Peyer's patch (tissue), 4 donors: ENCODE measurements around the gene CLEC4D. TPM values are rescaled to one million over a fixed set of nuclear protein-coding genes. Genes with fewer than 3 reads are reported as not detected.
"Not testable (repeated sequence)": the region's sequence is repeated elsewhere in the genome, so short reads cannot be mapped to it uniquely, and the experiment has no call there.

ENCODE experiments used
- DNase-seq, 3 donors: peaks; one replicate each; pipeline ENCODE4 v3.0.0-alpha.2; 2017 to 2019
- H3K27ac ChIP-seq, 4 donors: fragments of 200-600 bp; sonication (generic); one replicate each; pipeline ENCODE4 v1.5.1; 2016 to 2019
- H3K27me3 ChIP-seq, 2 donors: fragments of 200-600 bp; sonication (generic); one replicate each; pipeline ENCODE4 v1.5.1; 2019
- H3K36me3 ChIP-seq, 3 donors: fragments of 200-600 bp; sonication (generic); one replicate each; pipeline ENCODE4 v1.5.1; 2016 to 2019
- H3K4me1 ChIP-seq, 4 donors: fragments of 200-600 bp; sonication (generic); one replicate each; pipeline ENCODE4 v1.5.1; 2016 to 2019
- H3K4me3 ChIP-seq, 4 donors: fragments of 200-600 bp; sonication (generic); 1 replicate in 3 of 4; 2 replicates in 1 of 4; pipeline ENCODE4 v1.5.1; 2016 to 2019; ENCODE audit warnings: mild to moderate bottlenecking in 1 of 4
- H3K9me3 ChIP-seq, 4 donors: fragments of 200-600 bp; sonication (generic); one replicate each; pipeline ENCODE4 v1.5.1; 2016 to 2019; ENCODE audit warnings: mild to moderate bottlenecking in 1 of 4
- POLR2A ChIP-seq, 2 donors: fragments of 450-650 bp; IDR thresholded peaks; one replicate each; pipeline ENCODE4 v1.5.1; 2017; ENCODE audit warnings: antibody characterized with exemption in 2 of 2, mild to moderate bottlenecking in 2 of 2, moderate library complexity in 2 of 2
- total RNA-seq, 4 donors: library from RNA; depleted of rRNA; stranded (reverse); fragments of >200 nt; gene quantifications; one replicate each; pipeline ENCODE4 v1.1.0, GENCODE V29; 2016
- TF ChIP-seq, protein P1 (sequence below), 6 experiments: fragments of 450-650 bp in 4 of 6; fragments of 200-600 bp in 2 of 6; sonication (generic) in 1 of 6; IDR thresholded peaks; one replicate each; pipeline ENCODE4 v1.5.1; 2017 to 2019; ENCODE audit warnings: antibody characterized with exemption in 6 of 6, mild to moderate bottlenecking in 3 of 6, moderate library complexity in 1 of 6

The CLEC4D gene
- total RNA-seq, 4 donors from 2014 or later = not detected

DNA sequence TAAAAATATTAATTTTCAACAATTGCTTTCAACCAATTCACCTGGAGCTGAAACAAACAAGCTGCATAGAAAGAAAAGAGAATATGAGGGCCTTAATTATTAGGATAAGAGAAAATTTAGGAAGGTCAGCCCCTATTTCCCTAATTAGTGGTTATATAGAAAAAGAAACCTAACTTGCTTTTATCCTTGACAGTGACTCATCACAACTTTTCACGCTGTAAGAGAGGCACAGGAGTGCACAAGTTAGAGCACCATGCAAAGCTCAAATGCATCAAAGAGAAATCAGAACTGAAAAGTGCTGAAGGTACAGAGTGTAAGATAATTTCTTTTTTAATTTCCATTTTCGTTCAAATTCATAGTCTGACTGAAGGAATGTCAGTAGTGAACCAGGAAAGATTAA lies 4.7 kb downstream of the CLEC4D start:
- TF ChIP-seq POLR2A (IDR thresholded peaks at IDR 0.05) = no peak
- TF ChIP-seq, protein P1, sequence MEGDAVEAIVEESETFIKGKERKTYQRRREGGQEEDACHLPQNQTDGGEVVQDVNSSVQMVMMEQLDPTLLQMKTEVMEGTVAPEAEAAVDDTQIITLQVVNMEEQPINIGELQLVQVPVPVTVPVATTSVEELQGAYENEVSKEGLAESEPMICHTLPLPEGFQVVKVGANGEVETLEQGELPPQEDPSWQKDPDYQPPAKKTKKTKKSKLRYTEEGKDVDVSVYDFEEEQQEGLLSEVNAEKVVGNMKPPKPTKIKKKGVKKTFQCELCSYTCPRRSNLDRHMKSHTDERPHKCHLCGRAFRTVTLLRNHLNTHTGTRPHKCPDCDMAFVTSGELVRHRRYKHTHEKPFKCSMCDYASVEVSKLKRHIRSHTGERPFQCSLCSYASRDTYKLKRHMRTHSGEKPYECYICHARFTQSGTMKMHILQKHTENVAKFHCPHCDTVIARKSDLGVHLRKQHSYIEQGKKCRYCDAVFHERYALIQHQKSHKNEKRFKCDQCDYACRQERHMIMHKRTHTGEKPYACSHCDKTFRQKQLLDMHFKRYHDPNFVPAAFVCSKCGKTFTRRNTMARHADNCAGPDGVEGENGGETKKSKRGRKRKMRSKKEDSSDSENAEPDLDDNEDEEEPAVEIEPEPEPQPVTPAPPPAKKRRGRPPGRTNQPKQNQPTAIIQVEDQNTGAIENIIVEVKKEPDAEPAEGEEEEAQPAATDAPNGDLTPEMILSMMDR (IDR thresholded peaks at IDR 0.05) = no peak

DNA sequence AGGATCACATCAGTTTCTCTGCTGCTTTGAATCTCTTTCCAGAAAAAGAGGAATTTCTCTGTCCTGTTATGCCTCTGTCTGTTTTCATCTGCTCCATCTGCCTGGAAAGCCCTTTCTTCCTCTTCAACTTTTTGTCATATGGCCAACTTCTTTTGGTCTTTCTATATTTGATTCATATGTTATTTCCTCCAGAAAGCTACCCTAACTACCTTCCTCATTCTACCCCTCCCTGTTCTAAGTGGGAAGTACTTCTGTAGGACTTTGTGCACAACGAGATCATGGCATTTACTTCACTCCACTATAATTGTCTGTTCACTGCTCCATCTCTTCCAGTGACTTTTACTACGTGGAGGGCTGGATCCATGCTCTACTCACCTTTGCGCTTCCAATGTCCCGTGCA lies 5.9 kb downstream of the CLEC4D start:
- no peaks in the 10 kb centered on the region for H3K9me3 ChIP-seq
- H3K4me3 ChIP-seq = no peak overlapping the region
- no peak overlapping the region for H3K27ac ChIP-seq
- no peaks in the 10 kb centered on the region for H3K36me3 ChIP-seq
- TF ChIP-seq POLR2A (IDR thresholded peaks at IDR 0.05) = no peak
- TF ChIP-seq, protein P1 (IDR thresholded peaks at IDR 0.05) = no peak
- no peak for DNase-seq
- no peaks in the 10 kb centered on the region for H3K4me1 ChIP-seq
- no peaks in the 10 kb centered on the region for H3K27me3 ChIP-seq

More for the DNA sequence above, 4.7 kb downstream of the CLEC4D start:
- DNase-seq = no peak
- Histone ChIP-seq H3K4me1 (no peaks in the 10 kb centered on the region), H3K27ac (no peak overlapping the region), H3K9me3 (no peaks in the 10 kb centered on the region), H3K4me3 (no peak overlapping the region), H3K27me3 (no peaks in the 10 kb centered on the region), H3K36me3 (no peaks in the 10 kb centered on the region)

DNA sequence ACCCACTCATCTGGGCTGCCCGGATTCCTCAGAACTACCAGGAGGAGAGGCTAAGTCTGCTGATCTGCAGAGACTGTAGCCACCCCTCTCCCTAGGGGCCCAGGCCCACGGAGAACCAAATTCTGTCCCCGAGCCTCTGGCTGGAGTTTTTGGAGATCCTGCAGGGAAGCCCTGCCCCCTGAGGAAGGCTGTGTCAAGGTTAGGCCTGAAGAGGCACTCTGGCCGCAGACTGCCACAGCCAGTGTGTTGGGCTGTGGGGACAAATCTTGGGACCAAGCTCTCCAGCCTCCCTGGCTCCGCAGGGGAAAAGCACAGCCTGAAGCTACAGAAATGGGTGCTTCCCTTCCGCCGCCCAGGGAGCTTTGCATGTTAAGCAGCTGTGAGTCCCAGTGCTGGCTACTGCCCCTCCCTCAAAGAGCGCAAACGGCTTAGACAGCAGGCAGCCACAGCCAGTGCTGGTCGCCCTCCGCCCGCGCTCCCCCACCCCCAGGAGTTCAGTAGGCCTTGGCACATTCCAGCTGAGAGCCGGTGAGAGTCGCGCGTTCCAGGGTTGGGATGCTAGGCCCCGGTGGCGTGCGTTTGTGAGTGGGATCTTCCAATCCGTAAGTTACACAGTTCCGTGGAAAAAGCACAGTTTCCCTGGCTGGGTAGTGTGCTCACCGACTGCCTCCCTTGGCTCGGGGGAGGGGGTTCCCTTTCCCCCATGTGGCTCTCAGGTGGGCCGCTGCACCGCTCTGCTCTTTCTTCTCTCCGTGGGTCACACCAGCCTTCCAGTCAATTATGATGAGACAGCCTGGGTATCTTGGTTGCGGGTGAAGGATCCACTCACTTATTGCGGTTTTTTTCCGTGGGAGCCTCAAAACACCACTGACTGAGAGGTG lies 14.2 kb downstream of the CLEC4D start:
- no peak overlapping the region for H3K27ac ChIP-seq
- no peak for DNase-seq
- H3K36me3 ChIP-seq = no peaks in the 10 kb centered on the region
- no peaks in the 10 kb centered on the region for H3K4me1 ChIP-seq
- TF ChIP-seq, protein P1 (IDR thresholded peaks at IDR 0.05) = no peak
- no peak for TF ChIP-seq POLR2A (IDR thresholded peaks at IDR 0.05)
- no peaks in the 10 kb centered on the region for H3K27me3 ChIP-seq
- H3K9me3 ChIP-seq = no peaks in the 10 kb centered on the region
- H3K4me3 ChIP-seq = no peak overlapping the region

- DNase-seq = no peak
- no peak overlapping the region for H3K4me3 ChIP-seq
- no peak for TF ChIP-seq POLR2A (IDR thresholded peaks at IDR 0.05)
- TF ChIP-seq, protein P1 (IDR thresholded peaks at IDR 0.05) = no peak
Observed at GRCh38 chr12:8532045-8532444, 18.7 kb downstream of the CLEC4D start.

GRCh38 chr12:8537820-8538219 lies 24.5 kb downstream of the CLEC4D start:
- peak in 1 of 3 donors; percentile 23 for DNase-seq
- TF ChIP-seq, protein P1 (IDR thresholded peaks at IDR 0.05) = peak in 1 of 6 experiments; percentile 21

More at GRCh38 chr12:8532045-8532444, 18.7 kb downstream of the CLEC4D start:
- no peaks in the 10 kb centered on the region for H3K4me1 ChIP-seq
- H3K27me3 ChIP-seq = no peaks in the 10 kb centered on the region
- H3K27ac ChIP-seq = no peak overlapping the region
- H3K9me3 ChIP-seq = no peaks in the 10 kb centered on the region
- no peaks in the 10 kb centered on the region for H3K36me3 ChIP-seq

GRCh38 chr12:8540831-8541230 lies 27.5 kb downstream of the CLEC4D start, which contains the start of gene CLEC4E:
Gene CLEC4E (minus strand): TSS chr12:8540905. CDS start chr12:8540797, 108 bp downstream.
- not testable (repeated sequence) for H3K27ac ChIP-seq, DNase-seq, H3K27me3 ChIP-seq, H3K36me3 ChIP-seq, H3K4me1 ChIP-seq, H3K4me3 ChIP-seq, H3K9me3 ChIP-seq

More at GRCh38 chr12:8537820-8538219, 24.5 kb downstream of the CLEC4D start:
- not testable (repeated sequence) for H3K4me3 ChIP-seq, H3K27ac ChIP-seq, H3K27me3 ChIP-seq, H3K9me3 ChIP-seq, H3K36me3 ChIP-seq, H3K4me1 ChIP-seq
